Spleen (tissue), 11 donors: ENCODE results near the gene EPHB4. TPM values are rescaled to one million over a fixed set of nuclear protein-coding genes. Genes with fewer than 3 reads are reported as not detected.

Experiments
- DNase-seq: peaks from one replicate; pipeline ENCODE4 v3.0.0-alpha.2; 2020
- H3K27ac ChIP-seq, 8 donors: fragments of 200-600 bp; sonication (generic) in 7 of 8; 1 replicate in 4 of 8; 2 replicates in 4 of 8; pipeline versions ENCODE4 v1.5.0 to v1.8.0; 2016 to 2021; ENCODE audit warnings: inconsistent platforms in 4 of 8, mild to moderate bottlenecking in 4 of 8, moderate library complexity in 1 of 8
- H3K27me3 ChIP-seq, 7 donors: fragments of 200-600 bp; sonication (generic) in 6 of 7; replicated peaks in 1 of 7; 1 replicate in 4 of 7; 2 replicates in 3 of 7; pipeline versions ENCODE4 v1.5.0 to v1.8.0; 2016 to 2021; ENCODE audit warnings: inconsistent platforms in 3 of 7, mild to moderate bottlenecking in 1 of 7
- H3K36me3 ChIP-seq, 6 donors: fragments of 200-600 bp; sonication (generic) in 5 of 6; 1 replicate in 4 of 6; 2 replicates in 2 of 6; pipeline versions ENCODE4 v1.5.0 to v1.8.0; 2016 to 2021; ENCODE audit warnings: inconsistent platforms in 2 of 6
- H3K4me1 ChIP-seq, 6 donors: fragments of 200-600 bp; sonication (generic) in 5 of 6; 1 replicate in 3 of 6; 2 replicates in 3 of 6; pipeline versions ENCODE4 v1.5.0 to v1.8.0; 2016 to 2021; ENCODE audit warnings: inconsistent platforms in 3 of 6
- H3K4me3 ChIP-seq, 8 donors: fragments of 200-600 bp; sonication (generic) in 7 of 8; 1 replicate in 4 of 8; 2 replicates in 4 of 8; pipeline versions ENCODE4 v1.5.0 to v1.8.0; 2016 to 2021; ENCODE audit warnings: inconsistent platforms in 4 of 8, mild to moderate bottlenecking in 4 of 8, moderate library complexity in 2 of 8
- H3K9me3 ChIP-seq, 8 donors: fragments of 200-600 bp; sonication (generic) in 7 of 8; 1 replicate in 4 of 8; 2 replicates in 4 of 8; pipeline versions ENCODE4 v1.5.0 to v1.8.0; 2016 to 2021; ENCODE audit warnings: inconsistent platforms in 4 of 8
- CTCF ChIP-seq, 11 experiments: fragments of 200-600 bp in 7 of 11; fragments of 450-650 bp in 4 of 11; sonication (generic) in 4 of 11; IDR thresholded peaks in 8 of 11; conservative IDR thresholded peaks in 3 of 11; 1 replicate in 7 of 11; 2 replicates in 4 of 11; pipeline versions ENCODE4 v1.4.0 to v1.8.0; 2016 to 2021; ENCODE audit warnings: antibody characterized with exemption in 11 of 11, inconsistent platforms in 4 of 11, mild to moderate bottlenecking in 1 of 11
- POLR2A ChIP-seq, 3 donors: fragments of 450-650 bp; IDR thresholded peaks; one replicate each; pipeline ENCODE4 v1.5.1; 2017; ENCODE audit warnings: antibody characterized with exemption in 3 of 3, mild to moderate bottlenecking in 1 of 3
- POLR2AphosphoS5 ChIP-seq, 3 donors: sonication (generic); formaldehyde crosslinking; IDR thresholded peaks; one replicate each; pipeline ENCODE4 v1.5.1; 2017; ENCODE audit warnings: antibody characterized with exemption in 3 of 3
- WGBS, 5 donors: extraction: QIAGEN DNeasy Blood & Tissue Kit in 3 of 5; methylation state at CpG; one replicate each; pipeline versions ENCODE4 v1.1.5 to v1.1.7; 2013 to 2018; 5-methylcytosine and 5-hydroxymethylcytosine counted together
- intact Hi-C: fragments of 100-400 bp; cut with DNase I; formaldehyde crosslinking; loops from one replicate; pipeline ENCODE4 v1.15.0; 2023; ENCODE audit warnings: low total_unique reads
- polyA plus RNA-seq, 3 donors: library from polyadenylated mRNA; stranded (reverse); fragments of 200-250 nt; gene quantifications; one replicate each; pipeline ENCODE4 v1.2.1, GENCODE V29; 2013
- total RNA-seq, 7 donors: library from RNA; depleted of rRNA in 3 of 7; stranded (reverse); fragments of >200 nt in 3 of 7; fragmentation: NEBNext Ultra II Directional in 4 of 7; extraction: Animal tissue kit (Norgen Biotek cat#: 25700) in 4 of 7; gene quantifications; one replicate each; pipeline versions ENCODE4 v1.1.0 to v1.2.1, GENCODE V29; 2016 to 2021
- donor health status: healthy with polysubstance abuse.
- donor health status: DM: no; HTN: no; CAD: no; lungs with moderate emphysema.
- donor health status: DM: no; HTN: no; CAD: no.
- donor health status: Bipolar disorder and iron deficiency.
- donor health status: healthy.
- donor health status: DM: no; HTN: no; CAD: no.
- donor health status: DM: yes; HTN: yes; CAD: no.

Gene EPHB4
- total and polyA plus RNA-seq, 10 donors: 14.8 to 157 (median 101) TPM

- peak overlapping the region in 6 of 8 donors; percentile 51 to 92 (median 87) for H3K27ac ChIP-seq
- DNase-seq: peak; percentile 69
- TF ChIP-seq POLR2AphosphoS5 (IDR thresholded peaks at IDR 0.05): no peak
- TF ChIP-seq CTCF (IDR thresholded peaks at IDR 0.05 in 8 of 11, conservative IDR thresholded peaks at IDR 0.05 in 3 of 11): no peak
- TF ChIP-seq POLR2A (IDR thresholded peaks at IDR 0.05): no peak
- H3K9me3 ChIP-seq: no peaks in the 10 kb centered on the region
- intact Hi-C loops: no loop called here
- peaks cover 0 to 63% (median 31%) of the 10 kb centered on the region in 6 donors for H3K36me3 ChIP-seq
- peaks cover 25 to 69% (median 53%) of the 10 kb centered on the region in 6 donors for H3K4me1 ChIP-seq
- H3K4me3 ChIP-seq: peak overlapping the region in 4 of 8 donors; percentile 41 to 76 (median 53)
- peaks cover 0 to 10% (median 0%) of the 10 kb centered on the region in 7 donors for H3K27me3 ChIP-seq
- 56 to 75% (median 62%) methylated on average over 13 to 17 of the region's 17 CpGs for WGBS, 5 donors
Measured at GRCh38 chr7:100865372-100865911, 38.1 kb upstream of the EPHB4 start.

- H3K4me3 ChIP-seq: no peak overlapping the region
- no peak for DNase-seq
- H3K4me1 ChIP-seq: peaks cover 25 to 69% (median 53%) of the 10 kb centered on the region in 6 donors
- H3K27ac ChIP-seq: no peak overlapping the region
- H3K27me3 ChIP-seq: peaks cover 0 to 10% (median 0%) of the 10 kb centered on the region in 7 donors
- intact Hi-C loops: no loop called here
- TF ChIP-seq CTCF (IDR thresholded peaks at IDR 0.05 in 8 of 11, conservative IDR thresholded peaks at IDR 0.05 in 3 of 11): no peak
- TF ChIP-seq POLR2A (IDR thresholded peaks at IDR 0.05): no peak
- no peak for TF ChIP-seq POLR2AphosphoS5 (IDR thresholded peaks at IDR 0.05)
- peaks cover 0 to 70% (median 41%) of the 10 kb centered on the region in 6 donors for H3K36me3 ChIP-seq
- 79 to 94% (median 84%) methylated on average over 12 of the region's 12 CpGs for WGBS, 5 donors
- no peaks in the 10 kb centered on the region for H3K9me3 ChIP-seq
Measured at GRCh38 chr7:100864263-100864845, 37.0 kb upstream of the EPHB4 start.

GRCh38 chr7:100863406-100863950 is 36.2 kb upstream of the EPHB4 start:
- H3K9me3 ChIP-seq: no peaks in the 10 kb centered on the region
- intact Hi-C loops: no loop called here
- peak overlapping the region in 5 of 8 donors; percentile 3 to 43 (median 35) for H3K27ac ChIP-seq
- no peak overlapping the region for H3K4me3 ChIP-seq
- H3K36me3 ChIP-seq: peaks cover 0 to 78% (median 50%) of the 10 kb centered on the region in 6 donors
- TF ChIP-seq POLR2A (IDR thresholded peaks at IDR 0.05): no peak
- TF ChIP-seq CTCF (IDR thresholded peaks at IDR 0.05 in 8 of 11, conservative IDR thresholded peaks at IDR 0.05 in 3 of 11): no peak
- TF ChIP-seq POLR2AphosphoS5 (IDR thresholded peaks at IDR 0.05): peak in 2 of 3 donors; percentile 58 to 64
- no peak for DNase-seq
- peaks cover 25 to 60% (median 47%) of the 10 kb centered on the region in 6 donors for H3K4me1 ChIP-seq
- H3K27me3 ChIP-seq: peaks cover 0 to 10% (median 0%) of the 10 kb centered on the region in 7 donors
- 23 to 43% (median 30%) methylated on average over 10 of the region's 10 CpGs for WGBS, 5 donors

GRCh38 chr7:100861616-100861985 is 34.3 kb upstream of the EPHB4 start:
- no peak overlapping the region for H3K4me3 ChIP-seq
- peaks cover 20 to 53% (median 30%) of the 10 kb centered on the region in 6 donors for H3K4me1 ChIP-seq
- WGBS, 5 donors: 95 to 97% (median 96%) methylated on average over 7 to 14 of the region's 14 CpGs

More at GRCh38 chr7:100861616-100861985, 34.3 kb upstream of the EPHB4 start:
- no peak for DNase-seq
- Histone ChIP-seq H3K9me3 (no peaks in the 10 kb centered on the region), H3K27me3 (no peaks in the 10 kb centered on the region), H3K36me3 (peaks cover 0 to 97% (median 59%) of the 10 kb centered on the region in 6 donors), H3K27ac (no peak overlapping the region)
- intact Hi-C loops: no loop called here
- TF ChIP-seq CTCF (IDR thresholded peaks at IDR 0.05 in 8 of 11, conservative IDR thresholded peaks at IDR 0.05 in 3 of 11): no peak
- no peak for TF ChIP-seq POLR2A (IDR thresholded peaks at IDR 0.05)
- TF ChIP-seq POLR2AphosphoS5 (IDR thresholded peaks at IDR 0.05): no peak
